GM04503 (cell line): ENCODE data around the gene URI1.
"Not testable (repeated sequence)": the region's sequence is repeated elsewhere in the genome, so short reads cannot be mapped to it uniquely, and the experiment has no call there.

Experiments used
- DNase-seq: peaks from one replicate; pipeline ENCODE4 v3.0.0-alpha.2; 2012; ENCODE audit warnings: low read depth

The URI1 gene

DNA sequence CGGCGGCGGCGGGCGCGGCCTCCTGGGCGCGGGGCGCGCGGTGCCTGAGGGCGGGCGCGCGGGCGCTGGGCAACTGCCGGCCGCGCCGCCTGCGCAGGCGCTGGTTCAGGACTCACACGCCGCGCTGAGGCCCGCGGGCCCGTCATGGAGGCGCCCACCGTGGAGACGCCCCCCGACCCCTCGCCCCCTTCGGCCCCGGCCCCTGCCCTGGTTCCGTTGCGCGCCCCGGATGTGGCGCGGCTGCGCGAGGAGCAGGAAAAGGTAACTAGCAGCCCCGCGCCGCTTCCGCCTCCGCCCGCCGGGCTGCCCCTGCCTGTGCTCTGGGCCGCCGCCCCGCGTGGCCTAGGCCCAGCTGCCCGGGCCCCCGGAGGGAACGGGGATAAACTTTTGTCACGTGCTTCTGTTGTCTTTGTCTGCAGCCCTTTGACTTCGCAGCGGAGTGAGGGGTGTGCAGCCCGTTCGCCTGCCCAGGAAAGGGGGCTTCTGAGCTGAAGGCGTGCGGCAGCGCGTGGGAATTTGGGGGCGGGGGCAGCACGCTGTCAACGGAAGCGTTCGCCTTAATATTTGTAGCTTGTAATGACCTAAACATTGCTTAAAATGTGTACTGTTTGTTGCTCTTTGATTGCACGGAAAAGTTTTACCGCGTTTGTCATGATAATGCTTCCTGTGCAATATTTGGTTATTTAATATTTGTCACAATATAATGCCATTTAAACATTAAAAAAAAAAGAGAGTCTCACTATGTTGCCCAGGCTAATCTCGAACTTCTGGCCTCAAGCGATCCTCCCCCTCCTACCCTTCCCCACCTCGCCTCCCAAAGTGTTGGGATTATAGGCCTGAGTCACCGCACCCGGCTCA is 594 bp downstream of the URI1 start:
- no peak for DNase-seq

DNA sequence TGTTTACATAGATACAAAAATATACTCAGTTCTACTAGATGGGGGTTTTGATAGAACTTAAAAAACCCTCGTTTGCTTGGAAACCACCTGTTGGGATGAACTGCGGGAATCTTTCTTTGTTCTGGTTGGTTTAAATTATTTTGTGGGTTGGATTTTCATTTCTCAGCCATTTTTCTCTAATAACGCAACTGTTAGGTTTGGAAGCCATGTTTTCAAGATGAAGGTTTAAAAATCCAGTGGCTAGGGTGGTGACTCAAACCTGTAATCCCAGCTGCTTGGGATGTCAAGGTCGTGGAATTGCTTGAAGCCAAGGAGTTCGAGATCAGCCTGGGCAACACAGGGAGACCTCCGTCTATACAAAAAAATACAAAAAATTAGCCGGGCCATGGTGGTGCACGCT is 1.6 kb downstream of the URI1 start:
- no peak for DNase-seq

DNA sequence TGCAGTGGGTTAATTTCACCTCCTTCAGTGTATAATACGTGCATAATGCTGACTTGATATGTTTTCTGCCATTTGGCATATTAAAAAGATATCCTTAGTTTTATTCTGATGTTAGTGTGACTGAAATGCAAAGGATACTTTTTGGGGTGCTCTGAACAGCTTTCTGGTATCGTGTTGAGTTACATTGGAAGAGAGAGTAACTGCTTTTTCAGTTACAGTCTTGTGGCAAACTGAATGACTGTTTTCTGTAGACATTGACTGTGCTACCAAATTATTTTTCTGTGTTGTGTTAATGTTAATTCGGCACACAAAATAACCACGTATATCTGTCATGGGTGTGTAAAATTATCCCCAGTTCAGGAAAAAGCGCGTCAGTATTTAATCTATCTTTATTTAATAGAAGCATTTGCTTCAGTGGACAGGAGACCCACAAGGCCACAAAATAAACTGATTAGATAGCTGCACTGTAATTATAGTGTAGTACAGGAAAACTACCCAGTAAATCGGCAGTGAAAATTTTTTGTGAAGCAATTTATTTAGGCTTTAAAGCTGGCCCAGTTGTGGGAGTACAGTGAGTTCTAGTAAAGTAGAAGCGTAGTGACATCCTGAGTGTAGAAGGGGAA is 2.5 kb downstream of the URI1 start:
- DNase-seq, result no peak

DNA sequence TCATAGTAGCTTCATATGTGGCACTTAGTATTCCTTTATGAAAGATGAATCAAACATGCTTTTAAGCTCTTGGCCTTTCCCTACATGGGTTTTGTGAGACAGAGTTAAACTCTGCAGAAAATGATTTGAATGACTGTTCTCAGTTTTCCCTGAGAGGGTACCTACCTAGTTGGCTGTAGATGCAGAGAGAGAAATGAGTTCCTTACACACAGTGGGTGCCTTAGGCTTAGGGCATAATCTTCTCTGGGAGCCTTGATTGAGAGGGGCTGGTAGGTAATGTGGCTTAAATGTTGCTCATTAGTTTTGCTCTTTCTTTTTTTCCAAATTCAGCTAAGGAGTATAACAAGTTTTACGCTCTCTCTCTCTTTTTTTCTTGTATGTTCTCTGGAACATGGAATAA is 3.0 kb downstream of the URI1 start:
- DNase-seq, result no peak

DNA sequence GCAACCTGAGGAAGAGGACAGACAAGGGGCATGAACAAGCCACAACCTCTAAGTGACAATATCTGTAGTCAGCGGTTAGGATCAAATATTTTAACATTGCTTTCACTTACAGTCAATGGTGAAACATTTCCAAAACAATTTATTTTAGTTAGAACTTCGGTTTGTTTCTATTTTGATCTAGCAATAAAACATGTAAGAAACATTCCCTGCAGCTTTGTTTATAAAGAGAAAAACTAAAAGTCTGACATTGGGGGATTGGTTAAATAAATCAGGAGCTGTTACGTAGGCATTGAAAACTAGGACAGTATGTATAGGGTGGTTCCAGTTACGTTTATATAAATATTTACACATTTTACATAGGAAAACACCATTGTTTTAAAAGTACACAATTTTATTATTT is 3.4 kb downstream of the URI1 start:
- no peak for DNase-seq

DNA sequence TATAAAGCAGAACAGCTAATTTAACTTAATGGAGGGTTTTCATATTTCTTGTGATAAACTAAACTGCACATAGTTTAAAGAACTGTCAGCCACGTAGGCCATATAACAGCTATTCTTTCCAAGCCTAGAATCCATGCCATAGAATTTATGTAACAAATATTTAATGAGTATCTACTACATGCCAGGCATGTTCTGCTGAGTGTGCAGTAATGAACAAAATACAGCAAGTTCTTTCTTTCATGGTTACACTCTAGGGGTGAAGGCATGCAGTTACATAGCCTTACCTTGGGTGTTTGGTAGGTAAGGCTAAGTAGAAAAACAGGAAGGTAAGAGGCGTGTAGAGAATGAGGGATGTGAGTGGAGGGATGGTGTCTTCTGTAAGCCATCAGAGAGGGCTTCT is 4.6 kb downstream of the URI1 start:
- no peak for DNase-seq

DNA sequence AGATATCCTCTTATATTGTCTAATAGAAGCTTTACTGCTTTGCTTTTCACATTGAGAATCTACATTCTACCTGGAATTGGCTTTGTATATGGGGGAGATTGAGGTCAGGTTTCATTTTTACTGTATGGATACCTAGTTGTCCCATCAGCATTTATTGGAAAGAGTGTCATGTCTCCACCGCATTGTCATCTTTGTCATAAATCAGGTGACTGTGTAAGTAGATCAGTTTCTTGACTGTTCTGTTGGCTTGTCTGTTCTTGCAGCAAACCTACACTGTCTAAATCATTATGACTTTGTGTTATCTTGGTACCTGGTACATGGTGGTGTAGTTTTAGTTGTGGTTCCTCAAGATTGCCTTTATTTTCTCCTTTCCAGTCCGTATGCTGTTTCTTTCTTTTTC is 5.8 kb downstream of the URI1 start:
- no peak for DNase-seq

DNA sequence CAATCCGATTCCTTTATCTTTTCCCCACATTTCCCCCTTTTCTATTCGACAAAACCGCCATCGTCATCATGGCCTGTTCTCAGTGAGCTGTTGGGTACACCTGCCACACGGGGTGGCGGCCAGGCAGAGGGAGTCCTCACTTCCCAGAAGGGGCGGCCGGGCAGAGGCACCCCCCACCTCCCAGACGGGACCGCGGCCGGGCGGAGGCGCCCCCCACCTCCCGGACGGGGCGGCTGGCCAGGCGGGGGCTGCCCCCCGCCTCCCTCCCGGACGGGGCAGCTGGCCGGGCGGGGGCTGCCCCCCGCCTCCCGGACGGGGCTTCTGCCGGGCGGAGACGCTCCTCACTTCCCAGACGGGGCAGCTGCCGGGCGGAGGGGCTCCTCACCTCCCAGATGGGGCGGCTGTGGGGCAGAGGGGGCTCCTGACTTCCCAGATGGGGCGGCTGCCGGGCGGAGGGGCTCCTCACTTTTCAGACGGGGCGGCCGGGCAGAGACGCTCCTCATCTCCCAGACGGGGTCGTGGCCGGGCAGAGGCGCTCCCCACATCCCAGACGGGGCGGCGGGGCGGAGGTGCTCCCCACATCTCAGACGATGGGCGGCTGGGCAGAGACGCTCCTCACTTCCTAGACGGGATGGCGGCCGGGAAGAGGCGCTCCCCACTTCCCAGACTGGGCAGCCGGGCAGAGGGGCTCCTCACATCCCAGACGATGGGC is 6.9 kb downstream of the URI1 start:
- not testable (repeated sequence) for DNase-seq

DNA sequence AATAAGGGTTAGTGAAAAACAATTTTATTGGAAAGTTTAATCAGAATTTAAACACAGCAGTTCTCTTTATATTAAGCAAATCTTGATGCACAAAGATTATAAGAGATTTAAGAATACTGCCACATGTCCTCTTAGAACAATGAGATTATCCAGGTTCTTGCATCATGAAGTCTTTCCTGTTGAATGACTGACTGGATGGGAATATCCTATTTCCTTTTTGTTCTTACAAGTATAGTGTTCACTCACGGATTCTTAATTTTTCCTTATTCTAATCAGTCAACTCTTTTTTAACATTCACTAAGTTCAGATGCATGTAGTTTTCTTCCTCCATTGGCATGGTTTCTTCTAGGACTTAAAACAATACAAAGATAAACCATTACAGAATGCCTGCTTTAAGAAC is 10.1 kb downstream of the URI1 start:
- no peak for DNase-seq

DNA sequence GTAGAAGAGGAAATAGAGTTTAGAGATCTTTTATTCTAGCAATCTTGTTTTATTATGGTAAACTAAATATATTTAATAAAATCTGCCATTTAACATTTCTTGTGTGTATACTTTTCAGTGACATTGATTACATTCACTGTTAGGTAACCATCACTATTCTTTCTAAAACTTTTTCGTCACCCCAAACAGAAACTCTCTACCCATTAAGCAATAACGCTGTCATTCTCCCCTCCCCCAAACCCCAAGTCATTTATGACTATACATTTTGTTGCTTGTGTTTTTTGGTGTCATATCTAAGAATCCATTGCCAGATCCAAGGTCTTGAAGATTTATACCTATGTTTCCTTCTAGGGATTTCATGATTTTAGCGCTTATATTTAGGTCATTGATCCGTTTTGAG is 10.6 kb downstream of the URI1 start:
- no peak for DNase-seq

DNA sequence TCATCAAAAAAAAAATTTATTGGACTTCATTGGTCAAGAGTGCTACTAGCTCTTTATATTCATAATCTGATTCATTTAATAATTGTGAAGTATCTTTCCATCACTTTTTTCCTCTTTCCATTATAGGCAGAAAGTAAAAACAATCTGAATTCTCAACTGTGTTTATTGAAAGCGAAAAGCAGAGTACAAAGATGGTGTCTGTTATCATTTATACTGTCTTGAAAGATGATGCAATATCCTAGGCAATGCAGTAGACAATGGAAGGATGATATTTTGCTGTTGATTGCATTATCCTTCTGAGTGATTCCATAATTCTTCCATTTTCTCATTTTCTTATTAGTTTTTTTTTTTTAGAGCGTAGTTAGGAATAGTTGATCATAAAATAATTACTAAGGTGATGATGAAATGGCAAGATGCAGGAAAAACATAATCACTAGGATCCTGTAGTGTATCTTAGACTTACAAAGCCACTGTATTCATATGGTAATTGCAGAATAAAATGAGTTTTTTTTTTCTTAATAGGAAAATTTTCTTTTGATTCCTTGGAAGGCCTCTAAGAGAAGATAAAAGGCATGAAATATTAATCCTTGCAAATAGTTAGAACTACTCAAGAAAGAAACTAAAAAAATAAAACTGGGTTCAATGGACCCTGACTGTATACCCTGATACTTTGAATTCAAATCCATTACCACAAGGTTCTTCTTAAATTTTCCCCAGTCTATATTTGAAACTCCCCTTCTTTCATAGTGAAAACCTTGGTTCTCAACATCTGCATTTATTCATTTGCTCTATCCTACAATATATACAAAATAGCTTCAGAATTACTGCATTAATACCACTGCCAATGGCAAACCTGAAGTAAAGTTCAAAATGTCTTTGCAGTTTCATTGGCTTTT is 11.6 kb downstream of the URI1 start:
- DNase-seq, result no peak

DNA sequence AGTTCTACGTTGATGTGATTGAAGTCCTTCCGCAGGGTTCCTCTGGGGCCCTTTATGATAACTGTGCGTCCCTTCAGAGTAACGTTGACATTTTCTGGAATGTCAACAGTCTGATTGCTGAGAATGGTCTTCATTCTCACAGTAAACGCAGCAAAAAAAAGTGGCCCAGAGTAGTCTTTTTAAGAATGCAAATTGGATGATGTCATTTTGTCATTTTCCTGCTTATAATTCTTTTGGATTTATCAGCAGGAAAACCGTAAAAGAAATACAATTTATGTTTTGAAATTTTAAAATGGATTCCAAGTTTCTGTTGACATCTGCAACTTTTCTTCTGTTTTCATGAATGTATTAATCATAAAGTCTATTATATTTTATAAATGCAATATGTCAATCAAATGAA is 14.8 kb downstream of the URI1 start:
- no peak for DNase-seq

DNA sequence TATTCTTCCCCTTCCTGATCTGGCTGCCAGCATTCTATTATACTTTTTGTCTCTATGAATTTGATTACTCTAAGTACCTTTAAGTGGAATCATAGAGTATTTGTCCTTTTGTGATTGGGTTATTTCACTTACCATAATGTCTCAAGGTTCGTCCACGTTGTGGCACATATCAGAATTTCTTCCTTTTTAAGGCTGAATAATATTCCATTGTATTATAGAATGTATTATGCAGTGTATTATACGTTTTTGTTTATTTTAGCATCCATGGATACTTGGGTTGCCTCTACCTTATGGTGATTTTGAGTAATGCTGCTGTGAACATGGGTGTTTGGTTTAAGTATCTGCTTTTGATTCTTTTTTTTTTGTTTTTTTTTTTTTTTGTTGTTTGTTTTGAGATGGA is 19.3 kb downstream of the URI1 start:
- no peak for DNase-seq

DNA sequence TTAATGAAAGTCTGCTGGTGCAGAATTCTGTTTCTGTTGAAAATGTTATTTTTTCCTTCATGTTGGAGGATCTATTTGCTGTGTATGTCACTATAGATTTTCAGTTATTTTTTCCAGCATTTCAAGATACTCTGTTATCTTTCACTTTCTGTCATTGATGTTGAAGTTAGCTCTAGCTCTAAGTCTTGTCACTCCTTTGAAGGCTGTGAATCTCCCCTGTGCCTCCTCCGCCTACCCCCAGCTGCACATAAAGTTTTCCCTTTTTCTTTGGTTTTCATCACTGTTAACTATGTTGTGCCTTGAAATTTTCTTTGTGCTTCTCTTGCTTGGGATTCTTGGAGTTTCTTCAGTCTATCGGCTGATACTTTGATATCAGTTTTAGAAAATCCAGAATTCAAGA is 20.8 kb downstream of the URI1 start:
- DNase-seq, result no peak

DNA sequence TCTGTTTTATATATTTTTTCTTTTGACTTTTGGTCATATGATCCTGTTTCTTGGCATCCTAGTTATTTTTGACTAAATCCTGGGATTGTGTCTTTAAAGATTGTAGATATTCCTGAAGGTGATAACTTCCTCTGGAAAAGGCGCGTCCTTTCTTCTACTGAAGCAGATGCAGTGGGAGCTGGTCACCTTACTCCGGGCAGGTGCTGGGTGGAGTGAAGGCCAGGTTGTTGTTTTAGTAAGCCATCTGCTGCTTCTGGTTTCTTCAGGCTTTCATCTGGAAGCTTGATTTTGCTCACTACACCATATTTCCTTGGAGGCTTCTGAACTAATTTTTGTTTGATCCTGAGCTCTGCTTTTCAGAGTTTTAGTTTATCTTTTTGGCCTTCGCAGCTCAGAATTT is 21.5 kb downstream of the URI1 start:
- no peak for DNase-seq

DNA sequence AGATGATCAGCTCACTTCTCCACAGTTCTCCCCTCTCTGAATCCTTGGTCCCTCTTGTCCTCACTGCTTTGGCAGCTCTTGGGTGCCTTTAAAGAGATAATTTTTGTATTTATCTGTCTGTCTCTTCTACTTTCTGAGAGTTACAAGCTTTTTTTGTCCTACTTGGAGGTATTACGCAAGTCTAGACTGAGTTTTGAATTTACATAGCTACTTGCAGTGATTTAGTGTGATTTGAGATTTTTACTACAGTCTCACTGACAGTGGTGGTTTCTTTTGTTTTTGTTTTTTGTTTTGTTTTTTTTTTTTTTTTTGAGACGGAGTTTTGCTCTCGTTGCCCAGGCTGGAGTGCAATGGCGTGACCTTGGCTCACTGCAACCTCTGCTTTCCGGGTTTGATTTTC is 22.1 kb downstream of the URI1 start:
- no peak for DNase-seq

DNA sequence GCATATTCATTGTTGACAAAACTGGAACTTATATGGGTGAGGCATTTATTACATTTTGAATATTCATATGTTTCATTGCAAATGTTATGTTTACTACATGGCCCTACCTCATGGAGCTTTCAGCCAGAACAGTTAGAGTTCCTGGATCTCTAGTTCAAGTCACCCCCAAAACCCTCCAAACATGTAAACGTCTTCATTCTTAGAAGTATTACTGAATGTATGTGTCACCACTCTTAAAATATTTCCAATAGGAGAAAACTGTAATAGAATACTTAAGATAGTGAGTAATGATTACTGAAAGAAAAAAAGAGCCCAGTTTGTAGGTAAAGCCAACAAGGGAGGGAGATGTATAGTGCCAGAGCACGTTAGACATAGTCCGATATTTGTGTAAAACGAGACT is 23.5 kb downstream of the URI1 start:
- no peak for DNase-seq

DNA sequence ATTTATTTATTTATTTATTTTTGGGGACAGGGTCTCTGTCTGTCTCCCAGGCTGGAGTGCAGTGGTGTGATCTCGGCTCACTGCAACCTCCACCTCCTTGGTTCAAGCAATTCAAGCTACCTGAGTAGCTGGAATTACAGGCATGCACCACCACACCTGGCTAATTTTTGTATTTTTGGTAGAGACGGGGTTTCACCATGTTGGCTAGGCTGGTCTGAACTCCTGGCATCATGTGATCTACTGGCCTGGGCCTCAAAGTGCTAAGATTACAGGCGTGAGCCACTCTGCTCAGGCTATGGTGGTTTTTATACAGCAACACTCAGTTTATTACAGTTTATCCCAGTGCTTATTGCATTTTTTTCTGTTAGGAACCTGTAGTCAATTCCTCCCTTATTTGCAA is 24.1 kb downstream of the URI1 start:
- DNase-seq, result not testable (repeated sequence)

DNA sequence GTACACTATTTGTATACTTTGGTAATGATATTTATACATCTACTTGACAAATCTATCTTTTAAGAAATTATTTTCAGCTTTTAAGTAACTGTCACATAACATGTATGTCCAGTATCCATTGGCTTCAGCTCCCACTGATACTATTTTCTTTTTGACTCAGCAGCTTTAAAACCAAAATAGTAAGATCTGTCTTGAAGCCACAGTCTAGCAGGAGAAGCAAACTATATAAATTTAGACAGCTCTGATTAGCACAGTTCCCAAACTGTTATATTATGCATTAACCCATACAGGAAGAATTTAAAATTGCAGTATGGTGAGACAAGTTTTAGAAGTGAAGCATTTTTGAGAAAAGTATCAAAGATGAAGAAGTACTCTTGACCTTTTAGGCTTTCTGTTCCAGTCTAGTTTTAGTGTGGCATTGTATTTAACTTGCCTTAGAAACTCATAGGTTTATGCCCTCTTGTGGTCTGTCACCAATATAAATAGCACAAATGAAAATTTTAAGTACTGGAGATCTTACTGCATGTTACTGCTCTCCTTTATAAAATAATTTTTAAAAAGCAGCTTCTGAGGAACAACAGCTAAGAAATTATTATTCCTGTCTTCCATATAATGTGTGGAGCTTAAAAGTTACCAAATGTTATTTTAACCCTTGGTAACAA is 24.7 kb downstream of the URI1 start:
- DNase-seq, result no peak

DNA sequence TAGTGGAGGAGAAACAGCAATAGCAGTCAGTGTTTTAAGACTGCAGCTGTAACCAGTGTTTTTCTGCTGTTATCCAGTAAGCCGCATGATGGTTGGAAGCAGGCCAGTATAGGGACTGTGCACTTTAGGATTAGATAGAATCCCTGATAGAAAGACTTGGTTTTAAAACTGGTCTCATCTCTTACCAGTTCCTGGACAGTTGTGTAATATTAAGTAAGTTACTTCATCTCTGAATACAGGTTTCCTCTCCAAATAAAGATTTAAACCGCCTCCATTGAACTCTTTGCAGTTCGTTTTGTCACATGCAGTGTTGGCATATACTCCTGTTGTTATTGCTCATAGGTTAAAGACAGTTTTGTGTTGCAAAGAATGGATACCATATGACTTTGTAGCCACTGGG is 25.6 kb downstream of the URI1 start:
- no peak for DNase-seq

DNA sequence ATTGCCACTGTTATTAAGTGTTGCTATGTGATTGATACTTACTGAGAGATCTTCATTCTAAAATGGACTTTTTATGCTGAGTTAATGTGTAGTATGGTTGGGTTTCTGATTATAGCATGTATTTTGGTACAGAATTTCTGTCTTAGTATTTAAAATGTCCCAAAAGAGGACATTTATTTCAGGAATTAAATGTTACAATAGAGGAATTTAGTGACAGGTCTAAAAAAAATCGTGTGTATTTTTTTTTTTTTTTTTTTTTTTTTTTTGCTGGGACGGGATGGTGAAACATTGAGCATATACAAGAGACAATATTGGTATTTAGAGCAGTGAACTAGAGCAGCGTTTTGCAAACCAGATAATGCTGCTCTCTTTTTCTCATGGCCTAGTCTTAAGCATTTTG is 27.9 kb downstream of the URI1 start:
- DNase-seq, result no peak

DNA sequence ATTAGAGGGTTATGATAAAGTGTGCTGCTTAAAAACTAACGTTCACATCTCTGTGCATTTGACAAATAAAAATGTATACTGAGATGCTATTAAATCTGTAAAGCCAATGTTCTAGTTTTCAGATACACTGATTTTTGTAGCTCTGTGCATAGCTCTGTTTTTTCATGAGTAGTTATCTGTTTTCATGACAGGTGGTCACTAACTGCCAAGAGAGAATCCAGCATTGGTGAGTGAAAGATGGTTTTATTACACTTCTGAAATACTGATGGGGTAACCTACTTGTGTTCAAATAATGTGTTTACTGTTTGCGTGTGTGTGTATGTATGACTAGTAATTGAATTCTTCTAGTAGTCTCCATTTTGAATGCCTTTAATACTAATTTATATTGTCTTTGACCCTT is 29.0 kb downstream of the URI1 start:
- DNase-seq, result no peak
